Diencephalon (tissue), 1 donor: ENCODE measurements around the gene MSTN. TPM values are rescaled to one million over a fixed set of nuclear protein-coding genes. Genes with fewer than 3 reads are reported as not detected.

ENCODE experiments used
- total RNA-seq: library from RNA; depleted of rRNA; stranded (reverse); fragments of >200 nt; gene quantifications from one replicate; pipeline ENCODE4 v1.2.3, GENCODE V29; 2014

MSTN gene
- 5.3 TPM for total RNA-seq

GRCh38 chr2:190062601-190063000 is at the start of gene MSTN:
Gene MSTN, minus strand, starts transcription at chr2:190062729. Its CDS starts 133 bp downstream, at chr2:190062596.

